Measurements from ENCODE around the gene RAB7B. TPM values are rescaled to one million over a fixed set of nuclear protein-coding genes. Genes with fewer than 3 reads are reported as not detected.

RAB7B gene
- total and polyA plus RNA-seq, 4 donors: 0.08 to 0.89 (median 0.20) TPM; not detected in 1

DNA sequence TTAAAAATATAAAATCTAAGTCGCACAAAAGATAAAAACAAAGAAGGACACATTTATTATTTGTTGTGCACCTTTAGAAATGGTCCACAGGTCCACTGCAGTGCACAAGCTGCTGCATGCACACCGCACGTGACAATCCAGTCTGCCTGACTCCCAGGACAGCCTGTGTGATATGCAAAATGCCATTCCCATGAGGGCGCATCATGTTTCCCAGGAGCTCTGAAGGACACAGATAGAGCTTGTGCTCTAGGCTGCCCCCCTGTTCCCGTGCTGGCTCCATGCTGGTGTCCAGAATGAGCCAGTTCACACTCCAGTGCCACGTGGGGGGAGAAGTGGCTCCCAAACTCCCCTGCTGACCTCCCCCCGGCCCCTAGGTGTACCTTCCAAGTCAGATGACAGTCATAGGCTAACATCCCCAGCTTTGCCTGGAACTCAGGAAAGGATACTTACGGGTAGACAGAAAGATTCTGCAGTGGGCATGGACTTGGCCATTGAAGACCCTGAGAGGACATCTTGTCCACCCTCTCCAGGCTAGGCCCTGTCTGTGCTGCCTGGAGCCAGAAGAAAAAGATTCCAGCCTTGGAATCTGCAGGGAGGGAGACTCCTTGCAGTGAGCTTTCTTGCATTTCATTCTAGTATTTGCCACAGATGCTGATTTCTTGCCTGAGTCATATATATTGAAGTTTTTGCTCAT, 26.3 kb downstream of the RAB7B start:
- Histone ChIP-seq H3K4me3 (ENCODE audit: low read depth in 1 of 3, low read length in 3 of 3) (no peak overlapping the region), H3K27ac (ENCODE audit: low read depth in 1 of 2, low read length in 2 of 2) (no peak overlapping the region), H3K4me1 (ENCODE audit: control insufficient read depth in 4 of 4, insufficient read depth in 4 of 4, low read length in 3 of 4) (no peaks in the 10 kb centered on the region), H3K9me3 (ENCODE audit: control insufficient read depth in 4 of 4, low read length in 3 of 4) (no peaks in the 10 kb centered on the region), H3K36me3 (ENCODE audit: control insufficient read depth in 4 of 4, insufficient read depth in 3 of 4, low read depth in 1 of 4, low read length in 3 of 4) (no peaks in the 10 kb centered on the region), H3K27me3 (ENCODE audit: control insufficient read depth in 4 of 4, insufficient read depth in 4 of 4, low read length in 3 of 4) (no peaks in the 10 kb centered on the region), H3K9ac (ENCODE audit: low read depth in 1 of 2, low read length in 2 of 2) (no peak overlapping the region)
- WGBS: 57% methylated on average over 8 of the region's 8 CpGs
- no peak for DNase-seq (ENCODE audit: low spot score)
- TF ChIP-seq, protein P1, sequence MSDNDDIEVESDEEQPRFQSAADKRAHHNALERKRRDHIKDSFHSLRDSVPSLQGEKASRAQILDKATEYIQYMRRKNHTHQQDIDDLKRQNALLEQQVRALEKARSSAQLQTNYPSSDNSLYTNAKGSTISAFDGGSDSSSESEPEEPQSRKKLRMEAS (IDR thresholded peaks at IDR 0.05): no peak
- TF ChIP-seq EGR1 (IDR thresholded peaks at IDR 0.05; ENCODE audit: low read depth in 2 of 2) (no peak), YY1 (IDR thresholded peaks at IDR 0.05) (no peak), GABPA (IDR thresholded peaks at IDR 0.05 in 1 of 2, conservative IDR thresholded peaks at IDR 0.05 in 1 of 2) (no peak), FOXA2 (IDR thresholded peaks at IDR 0.05) (no peak), RAD21 (IDR thresholded peaks at IDR 0.05) (no peak), FOXA1 (IDR thresholded peaks at IDR 0.05) (no peak), RXRA (IDR thresholded peaks at IDR 0.05) (no peak), SP1 (IDR thresholded peaks at IDR 0.05) (no peak), JUND (IDR thresholded peaks at IDR 0.05) (no peak), TAF1 (conservative IDR thresholded peaks at IDR 0.05) (no peak)
- TF ChIP-seq, protein P2, sequence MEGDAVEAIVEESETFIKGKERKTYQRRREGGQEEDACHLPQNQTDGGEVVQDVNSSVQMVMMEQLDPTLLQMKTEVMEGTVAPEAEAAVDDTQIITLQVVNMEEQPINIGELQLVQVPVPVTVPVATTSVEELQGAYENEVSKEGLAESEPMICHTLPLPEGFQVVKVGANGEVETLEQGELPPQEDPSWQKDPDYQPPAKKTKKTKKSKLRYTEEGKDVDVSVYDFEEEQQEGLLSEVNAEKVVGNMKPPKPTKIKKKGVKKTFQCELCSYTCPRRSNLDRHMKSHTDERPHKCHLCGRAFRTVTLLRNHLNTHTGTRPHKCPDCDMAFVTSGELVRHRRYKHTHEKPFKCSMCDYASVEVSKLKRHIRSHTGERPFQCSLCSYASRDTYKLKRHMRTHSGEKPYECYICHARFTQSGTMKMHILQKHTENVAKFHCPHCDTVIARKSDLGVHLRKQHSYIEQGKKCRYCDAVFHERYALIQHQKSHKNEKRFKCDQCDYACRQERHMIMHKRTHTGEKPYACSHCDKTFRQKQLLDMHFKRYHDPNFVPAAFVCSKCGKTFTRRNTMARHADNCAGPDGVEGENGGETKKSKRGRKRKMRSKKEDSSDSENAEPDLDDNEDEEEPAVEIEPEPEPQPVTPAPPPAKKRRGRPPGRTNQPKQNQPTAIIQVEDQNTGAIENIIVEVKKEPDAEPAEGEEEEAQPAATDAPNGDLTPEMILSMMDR (IDR thresholded peaks at IDR 0.05; ENCODE audit: low read depth, low read length, missing input control): no peak
- TF ChIP-seq, protein P3, sequence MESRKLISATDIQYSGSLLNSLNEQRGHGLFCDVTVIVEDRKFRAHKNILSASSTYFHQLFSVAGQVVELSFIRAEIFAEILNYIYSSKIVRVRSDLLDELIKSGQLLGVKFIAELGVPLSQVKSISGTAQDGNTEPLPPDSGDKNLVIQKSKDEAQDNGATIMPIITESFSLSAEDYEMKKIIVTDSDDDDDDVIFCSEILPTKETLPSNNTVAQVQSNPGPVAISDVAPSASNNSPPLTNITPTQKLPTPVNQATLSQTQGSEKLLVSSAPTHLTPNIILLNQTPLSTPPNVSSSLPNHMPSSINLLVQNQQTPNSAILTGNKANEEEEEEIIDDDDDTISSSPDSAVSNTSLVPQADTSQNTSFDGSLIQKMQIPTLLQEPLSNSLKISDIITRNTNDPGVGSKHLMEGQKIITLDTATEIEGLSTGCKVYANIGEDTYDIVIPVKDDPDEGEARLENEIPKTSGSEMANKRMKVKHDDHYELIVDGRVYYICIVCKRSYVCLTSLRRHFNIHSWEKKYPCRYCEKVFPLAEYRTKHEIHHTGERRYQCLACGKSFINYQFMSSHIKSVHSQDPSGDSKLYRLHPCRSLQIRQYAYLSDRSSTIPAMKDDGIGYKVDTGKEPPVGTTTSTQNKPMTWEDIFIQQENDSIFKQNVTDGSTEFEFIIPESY (IDR thresholded peaks at IDR 0.05): no peak
- TF ChIP-seq, protein P4, sequence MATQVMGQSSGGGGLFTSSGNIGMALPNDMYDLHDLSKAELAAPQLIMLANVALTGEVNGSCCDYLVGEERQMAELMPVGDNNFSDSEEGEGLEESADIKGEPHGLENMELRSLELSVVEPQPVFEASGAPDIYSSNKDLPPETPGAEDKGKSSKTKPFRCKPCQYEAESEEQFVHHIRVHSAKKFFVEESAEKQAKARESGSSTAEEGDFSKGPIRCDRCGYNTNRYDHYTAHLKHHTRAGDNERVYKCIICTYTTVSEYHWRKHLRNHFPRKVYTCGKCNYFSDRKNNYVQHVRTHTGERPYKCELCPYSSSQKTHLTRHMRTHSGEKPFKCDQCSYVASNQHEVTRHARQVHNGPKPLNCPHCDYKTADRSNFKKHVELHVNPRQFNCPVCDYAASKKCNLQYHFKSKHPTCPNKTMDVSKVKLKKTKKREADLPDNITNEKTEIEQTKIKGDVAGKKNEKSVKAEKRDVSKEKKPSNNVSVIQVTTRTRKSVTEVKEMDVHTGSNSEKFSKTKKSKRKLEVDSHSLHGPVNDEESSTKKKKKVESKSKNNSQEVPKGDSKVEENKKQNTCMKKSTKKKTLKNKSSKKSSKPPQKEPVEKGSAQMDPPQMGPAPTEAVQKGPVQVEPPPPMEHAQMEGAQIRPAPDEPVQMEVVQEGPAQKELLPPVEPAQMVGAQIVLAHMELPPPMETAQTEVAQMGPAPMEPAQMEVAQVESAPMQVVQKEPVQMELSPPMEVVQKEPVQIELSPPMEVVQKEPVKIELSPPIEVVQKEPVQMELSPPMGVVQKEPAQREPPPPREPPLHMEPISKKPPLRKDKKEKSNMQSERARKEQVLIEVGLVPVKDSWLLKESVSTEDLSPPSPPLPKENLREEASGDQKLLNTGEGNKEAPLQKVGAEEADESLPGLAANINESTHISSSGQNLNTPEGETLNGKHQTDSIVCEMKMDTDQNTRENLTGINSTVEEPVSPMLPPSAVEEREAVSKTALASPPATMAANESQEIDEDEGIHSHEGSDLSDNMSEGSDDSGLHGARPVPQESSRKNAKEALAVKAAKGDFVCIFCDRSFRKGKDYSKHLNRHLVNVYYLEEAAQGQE (IDR thresholded peaks at IDR 0.05): no peak
- TF ChIP-seq, protein P5, sequence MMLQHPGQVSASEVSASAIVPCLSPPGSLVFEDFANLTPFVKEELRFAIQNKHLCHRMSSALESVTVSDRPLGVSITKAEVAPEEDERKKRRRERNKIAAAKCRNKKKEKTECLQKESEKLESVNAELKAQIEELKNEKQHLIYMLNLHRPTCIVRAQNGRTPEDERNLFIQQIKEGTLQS (IDR thresholded peaks at IDR 0.05): no peak
